GM20000 (cell line): Measurements from ENCODE around the gene GUCD1.

Source experiments
- DNase-seq: peaks from one replicate; pipeline ENCODE4 v3.0.0; 2012; ENCODE audit warnings: low spot score
- TF ChIP-seq, protein P1 (sequence below): IDR thresholded peaks from 2 replicates; pipeline ENCODE4 v1.5.1; 2012; ENCODE audit warnings: mild to moderate bottlenecking, control low read depth; ENCODE audit errors: extremely low read depth, missing control alignments

Gene GUCD1

GRCh38 chr22:24580276-24580675 is 25.3 kb upstream of the GUCD1 start:
- no peak for DNase-seq
- TF ChIP-seq, protein P1, sequence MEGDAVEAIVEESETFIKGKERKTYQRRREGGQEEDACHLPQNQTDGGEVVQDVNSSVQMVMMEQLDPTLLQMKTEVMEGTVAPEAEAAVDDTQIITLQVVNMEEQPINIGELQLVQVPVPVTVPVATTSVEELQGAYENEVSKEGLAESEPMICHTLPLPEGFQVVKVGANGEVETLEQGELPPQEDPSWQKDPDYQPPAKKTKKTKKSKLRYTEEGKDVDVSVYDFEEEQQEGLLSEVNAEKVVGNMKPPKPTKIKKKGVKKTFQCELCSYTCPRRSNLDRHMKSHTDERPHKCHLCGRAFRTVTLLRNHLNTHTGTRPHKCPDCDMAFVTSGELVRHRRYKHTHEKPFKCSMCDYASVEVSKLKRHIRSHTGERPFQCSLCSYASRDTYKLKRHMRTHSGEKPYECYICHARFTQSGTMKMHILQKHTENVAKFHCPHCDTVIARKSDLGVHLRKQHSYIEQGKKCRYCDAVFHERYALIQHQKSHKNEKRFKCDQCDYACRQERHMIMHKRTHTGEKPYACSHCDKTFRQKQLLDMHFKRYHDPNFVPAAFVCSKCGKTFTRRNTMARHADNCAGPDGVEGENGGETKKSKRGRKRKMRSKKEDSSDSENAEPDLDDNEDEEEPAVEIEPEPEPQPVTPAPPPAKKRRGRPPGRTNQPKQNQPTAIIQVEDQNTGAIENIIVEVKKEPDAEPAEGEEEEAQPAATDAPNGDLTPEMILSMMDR: no peak

DNA sequence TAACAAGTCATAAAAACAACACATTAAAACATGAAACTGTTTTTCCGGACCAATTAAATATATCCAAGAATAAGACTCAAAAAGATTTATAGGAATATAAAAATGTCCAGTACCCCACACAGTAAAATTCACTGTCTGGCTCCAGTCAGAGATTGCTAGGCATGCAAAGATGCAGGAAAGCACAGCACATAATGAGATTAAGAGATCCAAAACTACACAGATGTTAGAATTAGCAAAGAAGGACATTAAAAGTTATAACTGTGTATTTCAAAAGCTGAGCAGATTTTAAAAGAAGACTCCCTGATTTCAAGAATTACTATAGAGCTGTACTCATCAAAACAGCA is 24.3 kb upstream of the GUCD1 start:
- TF ChIP-seq, protein P1: no peak
- no peak for DNase-seq

DNA sequence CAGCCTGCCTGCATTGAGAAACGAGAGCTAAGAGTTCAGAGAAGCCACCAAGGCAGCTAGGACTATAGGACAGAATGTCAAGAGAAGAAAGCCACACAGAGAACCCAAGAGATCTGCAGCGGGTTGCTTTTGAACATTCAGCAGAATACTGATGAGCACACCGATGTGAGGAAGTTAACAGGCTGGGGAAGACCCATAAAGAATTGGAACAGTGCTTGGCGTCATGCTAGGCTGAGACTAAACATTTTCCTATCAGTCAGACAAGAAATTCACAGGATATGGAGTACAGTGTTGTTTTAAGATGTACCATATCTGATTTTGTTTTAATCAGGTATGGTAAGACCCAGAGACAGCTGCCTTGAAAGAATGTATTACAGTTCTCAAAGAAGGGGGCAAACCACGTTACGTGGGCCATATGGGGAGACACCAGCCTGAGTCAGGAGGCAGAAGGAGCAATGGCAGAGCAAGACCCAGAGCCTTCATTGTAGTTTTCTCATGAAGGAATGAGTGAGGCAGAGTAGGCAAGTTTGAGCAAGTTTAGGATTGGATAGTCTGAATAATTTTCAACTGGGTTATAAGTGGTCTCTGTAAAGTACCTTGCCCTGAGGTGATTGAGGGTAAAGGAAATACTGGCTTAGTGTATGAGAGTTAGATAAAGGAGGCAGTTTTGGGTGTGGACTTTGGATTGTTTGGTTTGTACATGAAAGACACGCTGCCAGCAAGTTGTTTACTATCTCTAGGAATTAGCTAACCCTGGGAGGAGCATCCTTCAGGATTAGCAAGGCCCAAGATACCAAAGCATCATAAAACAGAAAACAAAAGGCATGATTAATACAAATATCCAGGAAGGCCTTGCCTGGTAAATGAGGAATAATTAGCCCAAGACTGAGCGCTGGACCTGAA is 23.7 kb upstream of the GUCD1 start:
- TF ChIP-seq, protein P1: no peak
- DNase-seq: no peak

GRCh38 chr22:24576778-24577177 is 21.8 kb upstream of the GUCD1 start:
- TF ChIP-seq, protein P1: no peak
- DNase-seq: no peak

DNA sequence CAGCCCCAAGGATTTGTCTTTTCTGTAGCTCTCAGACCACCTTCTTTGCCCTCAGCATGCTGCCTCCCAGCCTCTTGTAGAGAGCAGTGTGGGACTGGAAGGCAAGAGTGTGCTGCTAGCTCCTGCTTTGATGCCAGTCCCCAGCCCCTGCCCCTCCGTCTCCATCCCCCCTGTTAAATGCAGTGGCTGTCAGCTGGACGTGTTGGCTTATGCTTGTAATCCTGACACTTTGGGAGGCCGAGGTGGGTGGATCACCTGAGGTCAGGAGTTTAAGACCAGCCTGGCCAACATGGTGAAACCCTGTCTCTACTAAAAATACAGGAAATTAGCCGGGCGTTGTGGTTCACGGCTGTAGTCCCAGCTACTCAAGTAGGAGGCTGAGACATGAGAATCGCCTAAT is 16.3 kb upstream of the GUCD1 start:
- DNase-seq: no peak
- TF ChIP-seq, protein P1: no peak

DNA sequence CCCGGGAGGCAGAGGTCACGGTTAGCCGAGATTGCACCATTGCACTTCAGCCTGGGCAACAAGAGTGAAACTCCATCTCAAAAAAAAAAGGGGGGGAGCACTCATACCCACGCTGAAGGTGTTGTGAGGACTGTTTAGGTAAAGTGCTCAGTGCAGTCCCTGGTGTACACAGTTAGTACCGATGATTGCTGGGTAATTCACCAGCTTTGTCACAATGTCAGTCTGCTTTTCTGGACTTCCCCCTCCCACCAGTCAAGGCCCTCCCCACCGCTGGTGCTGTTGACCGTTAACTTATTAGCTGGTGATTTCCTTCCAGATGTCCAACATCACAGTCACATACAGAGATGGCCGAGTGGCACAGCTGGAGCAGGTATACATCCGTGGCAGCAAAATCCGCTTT is 12.7 kb upstream of the GUCD1 start:
- TF ChIP-seq, protein P1: no peak
- DNase-seq: peak; percentile 59

- DNase-seq: no peak
- TF ChIP-seq, protein P1: no peak
Observed at GRCh38 chr22:24566899-24567511, 12.1 kb upstream of the GUCD1 start.
